UCSD-AML1 (cell line): Measurements from ENCODE around the gene SNAPC5.
"Not testable (repeated sequence)": the region's sequence is repeated elsewhere in the genome, so short reads cannot be mapped to it uniquely, and the experiment has no call there.

Experiments
- DNase-seq: peaks from one replicate; lab custom pipeline; 2025; ENCODE audit not compliant: unreplicated experiment; lab: John Stamatoyannopoulos, UW

Gene SNAPC5

GRCh38 chr15:66491846-66492245 is 5.7 kb downstream of the SNAPC5 start:
- DNase-seq: no peak

GRCh38 chr15:66489179-66489791 is 8.3 kb downstream of the SNAPC5 start:
- DNase-seq: no peak

GRCh38 chr15:66488525-66488924 is 9.0 kb downstream of the SNAPC5 start:
- no peak for DNase-seq

GRCh38 chr15:66486887-66487286 is 10.7 kb downstream of the SNAPC5 start:
- no peak for DNase-seq

- no peak for DNase-seq
These were observed 12.9 kb downstream of the SNAPC5 start for GRCh38 chr15:66484539-66485112.

GRCh38 chr15:66483131-66483566 is 14.4 kb downstream of the SNAPC5 start:
- DNase-seq: no peak

GRCh38 chr15:66482539-66482938 is 15.0 kb downstream of the SNAPC5 start:
- no peak for DNase-seq

GRCh38 chr15:66481107-66481856 is 16.3 kb downstream of the SNAPC5 start:
- no peak for DNase-seq

- no peak for DNase-seq
These were observed 17.3 kb downstream of the SNAPC5 start for GRCh38 chr15:66480267-66480666.

- no peak for DNase-seq
These were observed 20.6 kb downstream of the SNAPC5 start for GRCh38 chr15:66477011-66477410.

GRCh38 chr15:66476535-66476934 is 21.0 kb downstream of the SNAPC5 start:
- no peak for DNase-seq

- no peak for DNase-seq
These were observed 22.6 kb downstream of the SNAPC5 start for GRCh38 chr15:66474963-66475362.

- no peak for DNase-seq
These were observed 23.4 kb downstream of the SNAPC5 start for GRCh38 chr15:66474135-66474534.

- DNase-seq: no peak
These were observed 25.2 kb downstream of the SNAPC5 start for GRCh38 chr15:66472176-66472999.

- not testable (repeated sequence) for DNase-seq
These were observed 26.7 kb downstream of the SNAPC5 start for GRCh38 chr15:66470825-66471224.

GRCh38 chr15:66467162-66468040 is 30.2 kb downstream of the SNAPC5 start:
- DNase-seq: not testable (repeated sequence)

GRCh38 chr15:66465294-66465693 is 32.3 kb downstream of the SNAPC5 start:
- not testable (repeated sequence) for DNase-seq

GRCh38 chr15:66462627-66463026 is 34.9 kb downstream of the SNAPC5 start:
- DNase-seq: no peak

- no peak for DNase-seq
These were observed 35.6 kb downstream of the SNAPC5 start for GRCh38 chr15:66461917-66462316.

GRCh38 chr15:66461294-66461693 is 36.3 kb downstream of the SNAPC5 start:
- not testable (repeated sequence) for DNase-seq
